H1 (cell line): ENCODE data around the gene MT1F. TPM values are rescaled to one million over a fixed set of nuclear protein-coding genes. Genes with fewer than 3 reads are reported as not detected.

ENCODE experiments used
- CTCF ChIA-PET: fragments of 300-600 bp; sonication (Branson Sonifier 250); formaldehyde crosslinking; loops from one replicate; lab custom pipeline; 2021; ENCODE audit not compliant: partially characterized antibody; lab: Charles Lee
- POLR2A ChIA-PET: fragments of 300-600 bp; sonication (Branson Sonifier 250); formaldehyde crosslinking; loops from one replicate; lab custom pipeline; 2021; ENCODE audit warnings: inconsistent platforms; ENCODE audit not compliant: partially characterized antibody; lab: Charles Lee
- DNase-seq, 2 experiments: peaks; one replicate each; pipeline versions ENCODE4 v3.0.0 to v3.0.0-alpha.2; 2010 to 2022; ENCODE audit warnings: low spot score in 2 of 2, low read depth in 1 of 2, mixed read lengths in 1 of 2
- FAIRE-seq: peaks from 2 replicates; lab custom pipeline; 2011; peaks lifted over from hg19 to GRCh38; lab: Jason Lieb, UNC
- H2AFZ ChIP-seq: 2 replicates; pipeline ENCODE4 v1.8.1; 2012; ENCODE audit warnings: low read length, inconsistent platforms
- H2AK5ac ChIP-seq: 2 replicates; pipeline ENCODE4 v1.6.1; 2013; ENCODE audit warnings: low read depth, low read length
- H2BK120ac ChIP-seq: replicated peaks from 2 replicates; pipeline ENCODE3; 2013; ENCODE audit warnings: low read depth, low read length, inconsistent platforms
- H2BK12ac ChIP-seq: 2 replicates; pipeline ENCODE4 v1.6.1; 2013; ENCODE audit warnings: low read depth, low read length
- H2BK15ac ChIP-seq: 2 replicates; pipeline ENCODE4 v1.6.1; 2013; ENCODE audit warnings: low read length
- H2BK20ac ChIP-seq: 2 replicates; pipeline ENCODE4 v1.6.1; 2013; ENCODE audit warnings: low read length
- H2BK5ac ChIP-seq: 2 replicates; pipeline ENCODE4 v1.6.1; 2013; ENCODE audit warnings: low read depth, low read length
- H3K14ac ChIP-seq: 2 replicates; pipeline ENCODE4 v1.6.1; 2013; ENCODE audit warnings: inconsistent platforms; ENCODE audit not compliant: insufficient read length
- H3K18ac ChIP-seq: 2 replicates; pipeline ENCODE4 v1.6.1; 2013; ENCODE audit warnings: low read length; ENCODE audit errors: extremely low read depth
- H3K23ac ChIP-seq: 2 replicates; pipeline ENCODE4 v1.6.1; 2013; ENCODE audit warnings: inconsistent platforms; ENCODE audit not compliant: insufficient read length
- H3K23me2 ChIP-seq: 2 replicates; pipeline ENCODE4 v1.6.1; 2013; ENCODE audit warnings: low read depth, low read length
- H3K27ac ChIP-seq: 2 replicates; pipeline ENCODE4 v1.6.1; 2011; ENCODE audit warnings: low read depth, low read length, inconsistent platforms
- H3K27me3 ChIP-seq, 4 experiments: replicated peaks in 1 of 4; 1 replicate in 1 of 4; 2 replicates in 3 of 4; pipeline versions ENCODE4 v1.6.1 to v1.8.1; 2011 to 2013; ENCODE audit warnings: low read length in 3 of 4, mild to moderate bottlenecking in 3 of 4, inconsistent platforms in 2 of 4, mixed read lengths in 2 of 4, moderate library complexity in 1 of 4; ENCODE audit not compliant: control insufficient read depth in 3 of 4, insufficient read depth in 3 of 4; ENCODE audit errors: extremely low read depth in 1 of 4
- H3K36me3 ChIP-seq, 4 experiments: 2 replicates each; pipeline versions ENCODE4 v1.6.1 to v1.8.1; 2011 to 2013; ENCODE audit warnings: mild to moderate bottlenecking in 4 of 4, low read length in 3 of 4, moderate library complexity in 2 of 4, control low read depth in 1 of 4, inconsistent platforms in 1 of 4; ENCODE audit not compliant: insufficient read depth in 4 of 4, control insufficient read depth in 2 of 4
- H3K4ac ChIP-seq: replicated peaks from 2 replicates; pipeline ENCODE3; 2013; ENCODE audit warnings: low read length, low read depth, mixed read lengths, inconsistent platforms; ENCODE audit not compliant: insufficient read length
- H3K4me1 ChIP-seq, 4 experiments: replicated peaks in 1 of 4; 1 replicate in 1 of 4; 2 replicates in 3 of 4; pipeline versions ENCODE4 v1.6.1 to v1.8.1; 2011 to 2013; ENCODE audit warnings: low read length in 3 of 4, inconsistent platforms in 2 of 4, mixed read lengths in 1 of 4; ENCODE audit not compliant: insufficient read depth in 4 of 4, control insufficient read depth in 3 of 4
- H3K4me2 ChIP-seq, 2 experiments: 2 replicates each; pipeline versions ENCODE4 v1.6.1 to v1.8.1; 2011 to 2013; ENCODE audit warnings: low read depth in 2 of 2, low read length in 2 of 2, control low read depth in 1 of 2, inconsistent platforms in 1 of 2, mild to moderate bottlenecking in 1 of 2; ENCODE audit not compliant: insufficient read depth in 1 of 2
- H3K4me3 ChIP-seq, 4 experiments: fragments of 200-600, 300-600 bp in 1 of 4; sonication (generic), shearing (Covaris generic), sonication (Bioruptor Twin) in 1 of 4; 2 replicates each; pipeline versions ENCODE4 v1.5.1 to v1.8.1; 2011 to 2016; ENCODE audit warnings: low read length in 4 of 4, low read depth in 3 of 4, control low read depth in 2 of 4, inconsistent platforms in 2 of 4, mild to moderate bottlenecking in 2 of 4, mixed read lengths in 1 of 4, moderate library complexity in 1 of 4; ENCODE audit not compliant: insufficient read depth in 2 of 4; ENCODE audit errors: extremely low read depth in 1 of 4
- H3K56ac ChIP-seq: replicated peaks from 2 replicates; pipeline ENCODE3; 2013; ENCODE audit warnings: low read depth, mild to moderate bottlenecking, mixed read lengths, low read length, inconsistent platforms; ENCODE audit not compliant: insufficient read length
- H3K79me1 ChIP-seq: 2 replicates; pipeline ENCODE4 v1.6.1; 2013; ENCODE audit warnings: low read depth, low read length, control low read depth
- H3K79me2 ChIP-seq, 2 experiments: 2 replicates each; pipeline versions ENCODE4 v1.6.1 to v1.8.1; 2012 to 2013; ENCODE audit warnings: low read length in 2 of 2, mild to moderate bottlenecking in 2 of 2, inconsistent platforms in 1 of 2; ENCODE audit not compliant: insufficient read depth in 2 of 2, control insufficient read depth in 1 of 2
- H3K9ac ChIP-seq, 4 experiments: replicated peaks in 1 of 4; 1 replicate in 1 of 4; 2 replicates in 3 of 4; pipeline versions ENCODE4 v1.6.1 to v1.8.1; 2011 to 2013; ENCODE audit warnings: low read depth in 3 of 4, low read length in 3 of 4, control low read depth in 2 of 4, mild to moderate bottlenecking in 2 of 4, moderate library complexity in 2 of 4, inconsistent platforms in 1 of 4; ENCODE audit errors: extremely low read depth in 1 of 4
- H3K9me3 ChIP-seq, 2 experiments: 2 replicates each; pipeline versions ENCODE4 v1.6.1 to v1.8.1; 2012 to 2013; ENCODE audit warnings: mild to moderate bottlenecking in 2 of 2, moderate library complexity in 2 of 2, control low read depth in 1 of 2, inconsistent platforms in 1 of 2, low read depth in 1 of 2, low read length in 1 of 2, mixed read lengths in 1 of 2; ENCODE audit not compliant: insufficient read depth in 2 of 2
- H4K20me1 ChIP-seq, 2 experiments: replicated peaks in 1 of 2; 2 replicates each; pipeline versions ENCODE3 to v1.8.1; 2011 to 2013; ENCODE audit warnings: inconsistent platforms in 2 of 2, low read length in 2 of 2, mild to moderate bottlenecking in 1 of 2; ENCODE audit not compliant: insufficient read depth in 2 of 2, control insufficient read depth in 1 of 2
- H4K5ac ChIP-seq: 2 replicates; pipeline ENCODE4 v1.6.1; 2013; ENCODE audit warnings: low read length, low read depth, mixed read lengths, inconsistent platforms; ENCODE audit not compliant: insufficient read length
- H4K8ac ChIP-seq: 2 replicates; pipeline ENCODE4 v1.8.0; 2013; ENCODE audit warnings: mild to moderate bottlenecking, moderate library complexity, low read length, inconsistent platforms; ENCODE audit not compliant: insufficient read depth; ENCODE audit errors: extremely low read depth
- H4K91ac ChIP-seq: replicated peaks from 2 replicates; pipeline ENCODE3; 2013; ENCODE audit warnings: low read length, mixed read lengths, inconsistent platforms; ENCODE audit not compliant: insufficient read length
- EZH2 ChIP-seq: fragments of 200-600 bp; sonication (generic); IDR thresholded peaks from 2 replicates; pipeline ENCODE4 v1.7.1; 2012; ENCODE audit warnings: low read depth, mild to moderate bottlenecking, moderate library complexity, low read length, inconsistent platforms; ENCODE audit not compliant: severe bottlenecking
- KDM1A ChIP-seq: fragments of 200-600, 300-600 bp; sonication (generic); IDR thresholded peaks from 2 replicates; pipeline ENCODE4 v1.7.1; 2016; ENCODE audit warnings: mild to moderate bottlenecking, low read length, borderline replicate concordance
- NRF1 ChIP-seq: IDR thresholded peaks from 2 replicates; pipeline ENCODE4 v1.6.1; 2011; ENCODE audit warnings: mild to moderate bottlenecking, low read depth, low read length, improper control_type of control experiment
- POLR2AphosphoS5 ChIP-seq: IDR thresholded peaks from 2 replicates; pipeline ENCODE4 v1.6.1; 2011; ENCODE audit warnings: low read depth, low read length
- SIN3A ChIP-seq, 2 experiments: IDR thresholded peaks in 1 of 2; conservative IDR thresholded peaks in 1 of 2; 2 replicates each; pipeline ENCODE4 v1.6.1; 2011 to 2012; ENCODE audit warnings: low read length in 2 of 2, improper control_type of control experiment in 1 of 2, low read depth in 1 of 2, mild to moderate bottlenecking in 1 of 2
- SUZ12 ChIP-seq: fragments of 200-600 bp; sonication (generic); IDR thresholded peaks from 2 replicates; pipeline ENCODE4 v1.6.1; 2012; ENCODE audit warnings: mild to moderate bottlenecking, inconsistent platforms, low read length, moderate library complexity, mixed read lengths
- WGBS, 2 experiments: shearing (Covaris generic) in 1 of 2; methylation state at CpG; one replicate each; pipeline versions ENCODE4 v1.1.6 to v1.1.7; 2013 to 2015; ENCODE audit warnings: low lambda C conversion rate in 2 of 2, mixed read lengths in 2 of 2, inconsistent platforms in 1 of 2, low coverage in 1 of 2, missing lambda C conversion rate in 1 of 2; ENCODE audit not compliant: insufficient replicate concordance in 2 of 2, insufficient coverage in 1 of 2, insufficient read length in 1 of 2; ENCODE audit errors: extremely low coverage in 1 of 2, missing lambda C conversion rate in 1 of 2; 5-methylcytosine and 5-hydroxymethylcytosine counted together
- polyA plus RNA-seq, 7 experiments: library from polyadenylated mRNA; depleted of rRNA in 3 of 7; stranded (reverse) in 5 of 7; unstranded in 2 of 7; fragments of >200 nt in 5 of 7; fragments of 200-250 nt in 2 of 7; gene quantifications; 1 replicate in 5 of 7; 2 replicates in 1 of 7; 4 replicates in 1 of 7; pipeline versions ENCODE4 v1.2.1 to v1.2.3, GENCODE V29; 2011 to 2013; ENCODE audit warnings: missing spikeins in 2 of 7, mixed read lengths in 2 of 7
- total RNA-seq: library from RNA; stranded (reverse); fragmentation: NEBNext Ultra II Directional; extraction: Animal tissue kit (Norgen Biotek cat#: 25700); gene quantifications from 2 replicates; pipeline ENCODE4 v1.2.1, GENCODE V29; 2021

MT1F gene
- total and polyA plus RNA-seq, 2 of the 8 experiments (the other 6 are each of a cell fraction or from before 2014, with no cell fraction given), result 5.9 to 20.8 TPM

DNA sequence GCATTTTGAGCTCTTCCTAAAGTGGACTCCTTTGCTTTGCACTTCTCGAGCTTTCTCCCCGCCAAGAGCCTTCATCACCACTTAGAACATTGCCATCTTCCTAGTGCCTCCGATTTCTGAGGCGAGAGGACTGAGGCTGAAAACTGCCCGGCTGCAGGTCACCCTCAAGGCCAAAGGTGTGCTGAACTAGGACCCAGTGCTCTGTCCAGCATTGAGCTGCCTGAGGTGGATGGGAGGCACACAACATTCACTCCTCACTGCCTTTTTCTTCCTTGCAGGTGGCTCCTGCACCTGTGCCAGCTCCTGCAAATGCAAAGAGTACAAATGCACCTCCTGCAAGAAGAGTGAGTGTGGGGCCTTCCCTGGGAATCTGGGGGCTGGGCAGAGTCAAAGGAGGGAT lies 13.9 kb upstream of the MT1F start:
- peaks cover 4% of the 10 kb centered on the region; the same call in 1 of the 2 replicates for H3K23me2 ChIP-seq
- H2BK15ac ChIP-seq, result no peak overlapping the region; the same call in 1 of the 2 replicates
- FAIRE-seq, result no peak
- H3K27me3 ChIP-seq, result peaks cover 82 to 100% (median 99%) of the 10 kb centered on the region in 4 experiments
- peak overlapping the region; percentile 23 to 69 for H3K4me2 ChIP-seq
- H2BK120ac ChIP-seq, result no peak overlapping the region
- H4K20me1 ChIP-seq, result peaks cover 4 to 20% of the 10 kb centered on the region in 2 experiments
- DNase-seq, result no peak
- H3K27ac ChIP-seq, result no peak overlapping the region
- no peaks in the 10 kb centered on the region for H3K9me3 ChIP-seq
- H2BK20ac ChIP-seq, result no peak overlapping the region
- H3K9ac ChIP-seq, result no peak overlapping the region
- no peak overlapping the region for H4K8ac ChIP-seq
- H3K56ac ChIP-seq, result no peak overlapping the region
- ChIA-PET POLR2A (interaction anchor here (0.8 to 6.3 kb wide), 6 partner anchors 10 to 54 kb away, joined by 3 to 30 read pairs (median 10); partner anchors contain the start of genes MT1E, MT1F and MT1G), CTCF (interaction anchor here (0.8 to 4.1 kb wide), 12 partner anchors 11 to 226 kb away, joined by 3 to 29 read pairs (median 6); partner anchors contain the start of genes MT1B and MT1E)
- no peak overlapping the region for H2AFZ ChIP-seq
- no peak overlapping the region for H4K5ac ChIP-seq
- H3K4ac ChIP-seq, result no peak overlapping the region
- peaks cover 0 to 18% (median 7%) of the 10 kb centered on the region in 4 experiments; a peak in 6 of 7 replicates for H3K4me1 ChIP-seq
- H4K91ac ChIP-seq, result no peak overlapping the region
- H2BK12ac ChIP-seq, result no peak overlapping the region
- TF ChIP-seq KDM1A (no peak), EZH2 (peak; percentile 63), SIN3A (conservative IDR thresholded peaks at IDR 0.05 in 1 of 2, IDR thresholded peaks at IDR 0.05 in 1 of 2; ENCODE audit: low read depth in 1 of 2, low read length in 2 of 2) (no peak), POLR2AphosphoS5 (no peak), NRF1 (no peak), SUZ12 (peak; percentile 38; the same call in 1 of the 2 replicates)
- H3K36me3 ChIP-seq, result no peaks in the 10 kb centered on the region
- peak overlapping the region; percentile 18 to 51 (median 34); a peak in 5 of 8 replicates for H3K4me3 ChIP-seq
- H3K23ac ChIP-seq, result no peak overlapping the region
- H3K79me1 ChIP-seq, result no peaks in the 10 kb centered on the region
- no peak overlapping the region for H3K14ac ChIP-seq
- H2BK5ac ChIP-seq, result no peak overlapping the region
- 45% methylated on average over 5 of the region's 5 CpGs; no CpG with 5 or more reads in 1 of the 2 experiments for WGBS, 2 experiments
- no peaks in the 10 kb centered on the region for H3K79me2 ChIP-seq
- H2AK5ac ChIP-seq, result no peak overlapping the region
- H3K18ac ChIP-seq, result no peak overlapping the region
